GM12873 (cell line): ENCODE results near the gene PTPRU.

ENCODE experiments used
- TF ChIP-seq, protein P1 (sequence below): IDR thresholded peaks from 2 replicates; pipeline ENCODE4 v1.5.1; 2012; ENCODE audit warnings: low read depth, mild to moderate bottlenecking, moderate library complexity, low read length, control low read depth; ENCODE audit not compliant: insufficient read depth; ENCODE audit errors: missing control alignments

PTPRU gene

DNA sequence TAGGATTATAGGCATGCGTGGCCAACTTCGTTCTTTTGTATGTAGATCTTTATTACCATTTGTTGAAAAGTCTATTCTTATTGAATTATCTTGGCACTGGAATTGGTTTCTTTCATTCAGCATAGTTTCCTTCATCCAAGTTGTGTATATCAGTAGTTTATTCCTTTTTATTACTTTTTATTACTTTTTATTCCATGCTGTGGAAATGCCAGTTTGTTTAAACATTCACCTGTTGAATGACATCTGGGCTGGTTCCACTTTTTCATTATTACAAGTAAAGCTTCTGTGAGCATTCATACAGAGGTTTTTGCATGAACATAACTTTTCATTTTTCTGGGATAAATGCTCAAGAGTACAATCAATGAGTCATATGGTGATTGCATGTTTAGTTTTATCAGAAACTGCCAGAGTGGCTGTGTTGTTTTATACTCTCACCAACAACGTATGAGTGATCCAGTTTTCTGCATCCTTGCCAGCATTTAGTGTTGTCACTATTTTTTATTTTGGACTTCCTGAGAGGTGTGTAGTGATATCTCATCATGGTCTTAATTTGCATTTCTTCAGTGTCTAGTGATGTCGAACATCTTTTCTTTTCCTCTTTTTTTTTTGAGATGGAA is 28.6 kb downstream of the PTPRU start:
- TF ChIP-seq, protein P1, sequence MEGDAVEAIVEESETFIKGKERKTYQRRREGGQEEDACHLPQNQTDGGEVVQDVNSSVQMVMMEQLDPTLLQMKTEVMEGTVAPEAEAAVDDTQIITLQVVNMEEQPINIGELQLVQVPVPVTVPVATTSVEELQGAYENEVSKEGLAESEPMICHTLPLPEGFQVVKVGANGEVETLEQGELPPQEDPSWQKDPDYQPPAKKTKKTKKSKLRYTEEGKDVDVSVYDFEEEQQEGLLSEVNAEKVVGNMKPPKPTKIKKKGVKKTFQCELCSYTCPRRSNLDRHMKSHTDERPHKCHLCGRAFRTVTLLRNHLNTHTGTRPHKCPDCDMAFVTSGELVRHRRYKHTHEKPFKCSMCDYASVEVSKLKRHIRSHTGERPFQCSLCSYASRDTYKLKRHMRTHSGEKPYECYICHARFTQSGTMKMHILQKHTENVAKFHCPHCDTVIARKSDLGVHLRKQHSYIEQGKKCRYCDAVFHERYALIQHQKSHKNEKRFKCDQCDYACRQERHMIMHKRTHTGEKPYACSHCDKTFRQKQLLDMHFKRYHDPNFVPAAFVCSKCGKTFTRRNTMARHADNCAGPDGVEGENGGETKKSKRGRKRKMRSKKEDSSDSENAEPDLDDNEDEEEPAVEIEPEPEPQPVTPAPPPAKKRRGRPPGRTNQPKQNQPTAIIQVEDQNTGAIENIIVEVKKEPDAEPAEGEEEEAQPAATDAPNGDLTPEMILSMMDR: no peak

DNA sequence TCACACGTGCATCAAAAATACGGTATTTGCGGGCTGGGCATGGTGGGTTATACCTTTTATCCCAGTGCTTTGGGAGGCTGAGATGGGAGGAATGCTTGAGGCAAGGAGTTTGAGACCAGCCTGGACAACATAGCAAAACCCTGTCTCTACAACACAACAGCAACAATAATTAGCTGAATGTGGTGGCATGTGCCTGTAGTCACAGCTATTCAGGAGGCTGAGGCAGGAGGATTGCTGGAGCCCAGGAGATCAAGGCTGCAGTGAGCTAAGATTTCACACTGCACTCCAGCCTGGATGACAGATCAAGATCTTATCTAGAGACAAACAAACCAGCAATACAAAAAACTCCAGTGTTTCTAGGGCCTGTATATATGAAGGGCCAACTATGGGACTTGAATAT is 30.6 kb downstream of the PTPRU start:
- TF ChIP-seq, protein P1: no peak

GRCh38 chr1:29267321-29268070 is 31.2 kb downstream of the PTPRU start:
- TF ChIP-seq, protein P1: no peak

GRCh38 chr1:29269382-29269781 is 33.1 kb downstream of the PTPRU start:
- TF ChIP-seq, protein P1: no peak

GRCh38 chr1:29270929-29271521 is 34.7 kb downstream of the PTPRU start:
- TF ChIP-seq, protein P1: no peak

DNA sequence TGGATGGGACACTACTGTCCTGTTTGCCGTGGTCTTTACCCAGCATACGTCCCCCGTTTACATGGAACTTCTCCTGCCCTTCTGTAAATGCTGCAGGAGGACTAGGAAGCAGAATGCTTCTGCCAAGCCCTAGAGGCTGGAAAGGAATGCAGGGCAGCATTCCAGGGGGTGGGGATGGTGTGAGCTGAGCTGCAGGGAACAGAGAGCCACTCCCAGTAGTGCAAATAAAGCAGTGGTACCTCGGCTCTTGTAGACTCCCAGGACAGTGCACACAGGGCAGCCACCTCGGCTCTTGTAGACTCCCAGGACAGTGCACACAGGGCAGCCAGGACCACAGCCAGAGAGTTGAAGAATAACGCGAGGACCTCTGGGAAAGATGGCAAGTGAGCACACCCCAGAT is 35.4 kb downstream of the PTPRU start:
- TF ChIP-seq, protein P1: no peak

DNA sequence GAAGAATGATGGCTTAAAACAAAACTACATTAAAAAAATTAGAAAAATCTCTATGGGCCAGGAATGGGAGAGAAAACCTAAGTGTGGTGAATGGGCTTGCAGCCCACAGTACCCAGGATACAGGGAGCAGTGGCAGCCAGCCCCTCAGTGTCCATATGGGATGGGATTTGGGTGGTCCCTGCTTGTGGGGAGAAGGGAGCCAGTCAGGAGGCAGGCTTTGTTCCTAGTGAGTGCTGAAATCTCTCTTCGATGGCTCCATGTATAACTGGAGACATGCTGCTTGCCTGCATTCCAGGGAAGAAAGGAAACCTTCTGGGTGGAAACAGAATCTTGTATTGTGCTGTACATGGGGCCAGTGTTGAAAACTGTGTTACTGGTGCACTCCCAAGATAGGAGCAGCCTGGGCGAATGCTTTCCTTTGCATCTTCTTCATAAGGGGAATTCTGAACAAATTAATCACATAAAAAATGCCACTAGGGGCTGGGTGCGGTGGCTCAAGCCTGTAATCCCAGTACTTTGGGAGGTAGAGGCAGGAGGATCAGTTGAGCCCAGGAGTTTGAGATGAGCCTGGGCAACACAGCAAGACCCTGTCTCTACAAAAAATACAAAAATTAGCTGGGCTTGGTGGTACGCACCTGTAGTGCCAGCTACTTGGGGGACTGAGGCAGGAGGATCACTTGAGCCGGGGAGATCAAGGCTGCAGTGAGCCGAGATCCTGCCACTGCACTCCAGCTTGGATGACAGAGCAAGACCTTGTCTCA is 36.0 kb downstream of the PTPRU start:
- TF ChIP-seq, protein P1: no peak
